Measurements from ENCODE around the gene GRM1.

GRCh38 chr6:146050168-146050567 is 21.3 kb downstream of the GRM1 start:
- TF ChIP-seq YY1 (IDR thresholded peaks at IDR 0.05; ENCODE audit: insufficient read depth, insufficient read length), result no peak
- TF ChIP-seq ZNF274 (IDR thresholded peaks at IDR 0.05; ENCODE audit: low read depth, low read length), result no peak
